SK-N-SH treated with all-trans-retinoic acid at 6 μM for 48 hours (cell line): ENCODE measurements around the gene DEF6.

ENCODE experiments used
- ATAC-seq: fragments of 200-7000 bp; cut with Tn5 transposase; 3 replicates; pipeline ENCODE4 v1.9.1; 2020; ENCODE audit warnings: mild to moderate bottlenecking, moderate library complexity
- ARNTL ChIP-seq: fragments of 450-650 bp; formaldehyde crosslinking; IDR thresholded peaks from 2 replicates; pipeline ENCODE4 v1.5.0; 2020; ENCODE audit warnings: low read depth, mild to moderate bottlenecking, moderate library complexity, borderline replicate concordance
- BACH2 ChIP-seq: fragments of 250-450 bp; sonication (Bioruptor Pico); IDR thresholded peaks from 2 replicates; pipeline ENCODE4 v1.9.0; 2021; ENCODE audit warnings: mild to moderate bottlenecking, borderline replicate concordance
- CSDC2 ChIP-seq: fragments of 250-450 bp; sonication (Bioruptor Pico); IDR thresholded peaks from 2 replicates; pipeline ENCODE4 v1.5.0; 2020; ENCODE audit warnings: mild to moderate bottlenecking, moderate library complexity
- ESRRG ChIP-seq: fragments of 250-450 bp; sonication (Bioruptor Pico); IDR thresholded peaks from 2 replicates; pipeline ENCODE4 v1.6.1; 2021; ENCODE audit warnings: mild to moderate bottlenecking
- GLIS3 ChIP-seq: fragments of 250-450 bp; sonication (Bioruptor Pico); IDR thresholded peaks from 2 replicates; pipeline ENCODE4 v1.5.0; 2020; ENCODE audit warnings: mild to moderate bottlenecking, moderate library complexity
- ISL1 ChIP-seq: fragments of 250-450 bp; sonication (Bioruptor Pico); IDR thresholded peaks from 2 replicates; pipeline ENCODE4 v2.1.2; 2022; ENCODE audit warnings: mild to moderate bottlenecking, moderate library complexity
- OSR1 ChIP-seq: fragments of 250-450 bp; sonication (Bioruptor Pico); IDR thresholded peaks from 2 replicates; pipeline ENCODE4 v1.8.0; 2022; ENCODE audit warnings: moderate library complexity, mild to moderate bottlenecking, inconsistent platforms
- PATZ1 ChIP-seq: fragments of 250-450 bp; sonication (Bioruptor Pico); IDR thresholded peaks from 2 replicates; pipeline ENCODE4 v1.8.0; 2020; ENCODE audit warnings: mild to moderate bottlenecking, moderate library complexity, borderline replicate concordance
- PPARA ChIP-seq: fragments of 250-450 bp; sonication (Bioruptor Pico); IDR thresholded peaks from 2 replicates; pipeline ENCODE4 v1.5.0; 2020; ENCODE audit warnings: mild to moderate bottlenecking, borderline replicate concordance
- RARB ChIP-seq: fragments of 250-450 bp; sonication (Bioruptor Pico); IDR thresholded peaks from 2 replicates; pipeline ENCODE4 v1.8.0; 2021; ENCODE audit warnings: mild to moderate bottlenecking, moderate library complexity
- SNAI2 ChIP-seq: fragments of 250-450 bp; sonication (Bioruptor Pico); IDR thresholded peaks from 2 replicates; pipeline ENCODE4 v1.5.0; 2020; ENCODE audit warnings: mild to moderate bottlenecking, moderate library complexity
- TCF4 ChIP-seq: fragments of 250-450 bp; sonication (Bioruptor Pico); IDR thresholded peaks from 2 replicates; pipeline ENCODE4 v1.8.0; 2021; ENCODE audit warnings: mild to moderate bottlenecking, moderate library complexity, borderline replicate concordance
- TOX ChIP-seq: fragments of 250-450 bp; sonication (Bioruptor Pico); IDR thresholded peaks from 2 replicates; pipeline ENCODE4 v1.8.0; 2021; ENCODE audit warnings: mild to moderate bottlenecking, moderate library complexity, borderline replicate concordance
- ZFP3 ChIP-seq: fragments of 250-450 bp; sonication (Bioruptor Pico); IDR thresholded peaks from 2 replicates; pipeline ENCODE4 v1.5.0; 2020; ENCODE audit warnings: mild to moderate bottlenecking, moderate library complexity
- ZFP30 ChIP-seq: fragments of 450-650 bp; formaldehyde crosslinking; IDR thresholded peaks from 2 replicates; pipeline ENCODE4 v1.5.0; 2022; ENCODE audit warnings: mild to moderate bottlenecking, moderate library complexity
- ZNF565 ChIP-seq: fragments of 450-650 bp; formaldehyde crosslinking; conservative IDR thresholded peaks from 2 replicates; pipeline ENCODE4 v1.5.0; 2020; ENCODE audit warnings: low read depth, mild to moderate bottlenecking, moderate library complexity
- ZNF70 ChIP-seq: fragments of 450-650 bp; formaldehyde crosslinking; IDR thresholded peaks from 2 replicates; pipeline ENCODE4 v1.5.0; 2020; ENCODE audit warnings: mild to moderate bottlenecking, moderate library complexity
- ZNF8 ChIP-seq: fragments of 450-650 bp; formaldehyde crosslinking; IDR thresholded peaks from 2 replicates; pipeline ENCODE4 v1.5.0; 2020; ENCODE audit warnings: mild to moderate bottlenecking, moderate library complexity
- TF ChIP-seq, protein P1 (sequence below): fragments of 250-450 bp; sonication (Bioruptor Pico); IDR thresholded peaks from 2 replicates; pipeline ENCODE4 v1.8.0; 2021; ENCODE audit warnings: low read depth, mild to moderate bottlenecking, moderate library complexity, borderline replicate concordance
- TF ChIP-seq, protein P2 (sequence below): fragments of 250-450 bp; sonication (Bioruptor Pico); IDR thresholded peaks from 2 replicates; pipeline ENCODE4 v1.5.1; 2021; ENCODE audit warnings: mild to moderate bottlenecking, moderate library complexity

The DEF6 gene

DNA sequence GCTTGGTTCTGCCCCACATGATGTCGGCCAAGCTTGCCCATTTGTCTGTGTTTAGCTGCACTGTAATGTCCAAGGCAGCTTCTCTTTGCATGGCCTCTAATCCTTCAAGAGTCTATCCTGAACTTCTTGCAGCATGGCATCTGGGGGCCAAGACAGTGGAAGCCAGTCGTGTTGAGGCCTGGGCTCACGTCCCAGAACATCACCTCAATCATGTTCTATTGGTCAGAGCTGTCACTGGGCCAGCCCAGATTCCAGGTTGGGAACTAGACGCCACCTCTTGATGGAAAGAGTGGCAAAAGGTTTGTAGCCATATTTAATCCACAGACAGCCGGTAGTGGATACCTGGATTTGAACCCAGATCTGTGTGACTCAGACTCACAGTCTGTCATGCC, 70.0 kb downstream of the DEF6 start:
- no peak for ATAC-seq
- TF ChIP-seq SNAI2 (CRISPR knock-in tag): no peak
- TF ChIP-seq PATZ1 (CRISPR knock-in tag): no peak
- no peak for TF ChIP-seq ZNF565
- no peak for TF ChIP-seq PPARA (CRISPR knock-in tag)
- no peak for TF ChIP-seq CSDC2
- TF ChIP-seq ZFP3 (CRISPR knock-in tag): no peak
- no peak for TF ChIP-seq BACH2 (CRISPR knock-in tag)
- no peak for TF ChIP-seq ARNTL (CRISPR knock-in tag)
- no peak for TF ChIP-seq GLIS3
- TF ChIP-seq TCF4 (CRISPR knock-in tag): no peak
- TF ChIP-seq ZNF70 (CRISPR knock-in tag): no peak
- TF ChIP-seq ZFP30 (CRISPR knock-in tag): no peak
- no peak for TF ChIP-seq TOX (CRISPR knock-in tag)
- no peak for TF ChIP-seq ZNF8 (CRISPR knock-in tag)
- TF ChIP-seq RARB (CRISPR knock-in tag): no peak
- no peak for TF ChIP-seq ISL1
- TF ChIP-seq, protein P1, sequence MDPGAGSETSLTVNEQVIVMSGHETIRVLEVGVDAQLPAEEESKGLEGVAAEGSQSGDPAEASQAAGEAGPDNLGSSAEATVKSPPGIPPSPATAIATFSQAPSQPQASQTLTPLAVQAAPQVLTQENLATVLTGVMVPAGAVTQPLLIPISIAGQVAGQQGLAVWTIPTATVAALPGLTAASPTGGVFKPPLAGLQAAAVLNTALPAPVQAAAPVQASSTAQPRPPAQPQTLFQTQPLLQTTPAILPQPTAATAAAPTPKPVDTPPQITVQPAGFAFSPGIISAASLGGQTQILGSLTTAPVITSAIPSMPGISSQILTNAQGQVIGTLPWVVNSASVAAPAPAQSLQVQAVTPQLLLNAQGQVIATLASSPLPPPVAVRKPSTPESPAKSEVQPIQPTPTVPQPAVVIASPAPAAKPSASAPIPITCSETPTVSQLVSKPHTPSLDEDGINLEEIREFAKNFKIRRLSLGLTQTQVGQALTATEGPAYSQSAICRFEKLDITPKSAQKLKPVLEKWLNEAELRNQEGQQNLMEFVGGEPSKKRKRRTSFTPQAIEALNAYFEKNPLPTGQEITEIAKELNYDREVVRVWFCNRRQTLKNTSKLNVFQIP (CRISPR knock-in tag): no peak

DNA sequence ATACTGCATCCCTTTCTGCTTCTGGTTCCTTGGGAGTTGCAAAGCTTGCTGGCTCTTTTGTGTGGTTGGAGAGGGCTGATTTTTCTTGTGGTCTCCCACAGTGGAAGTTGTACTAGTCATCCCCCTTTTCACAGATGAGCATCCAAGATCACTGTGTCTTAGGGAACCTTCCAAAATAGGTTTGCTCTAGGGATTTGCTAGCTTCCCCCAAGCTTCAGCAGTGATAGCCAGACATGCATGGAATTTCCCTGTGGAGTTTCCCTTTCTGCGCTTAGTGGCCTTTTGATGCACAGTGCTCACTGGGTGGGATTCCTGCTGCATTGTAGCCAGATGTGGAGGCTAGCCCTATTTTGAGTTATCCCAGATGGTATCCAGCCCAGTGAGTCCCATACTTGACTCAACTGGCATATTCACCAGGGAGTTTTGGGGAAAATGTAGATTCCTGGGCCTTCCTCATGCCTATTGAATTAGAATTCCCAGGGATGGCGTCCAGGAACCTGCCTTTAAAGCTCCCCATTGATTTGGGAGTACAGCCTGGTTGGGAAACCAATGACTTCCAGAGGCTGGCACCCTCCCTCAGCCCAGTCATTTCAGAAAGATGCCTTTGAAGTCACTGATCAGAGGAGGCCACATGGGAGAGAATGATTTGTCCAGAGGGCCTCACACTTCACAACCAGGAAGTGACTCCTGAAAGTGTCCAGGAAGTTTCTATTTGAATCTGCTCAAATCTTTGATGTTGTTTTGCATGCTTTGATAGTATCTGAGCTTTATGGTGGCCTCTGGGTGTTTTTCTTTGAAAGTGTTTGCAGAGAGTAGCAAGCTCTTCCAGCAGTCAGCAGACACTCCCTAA, 70.6 kb downstream of the DEF6 start:
- ATAC-seq: no peak

GRCh38 chr6:35370124-35370741, 72.6 kb downstream of the DEF6 start:
- TF ChIP-seq PATZ1 (CRISPR knock-in tag) (peak; percentile 51; the same call in 1 of the 2 replicates), ESRRG (CRISPR knock-in tag) (no peak), ISL1 (0 out of 2 replicates have a peak, but pooled peaks have one; percentile 8), BACH2 (CRISPR knock-in tag) (no peak), OSR1 (CRISPR knock-in tag) (no peak)
- peak; percentile 92 for ATAC-seq

More for the DNA sequence above, 70.6 kb downstream of the DEF6 start:
- no peak for TF ChIP-seq PATZ1 (CRISPR knock-in tag)
- TF ChIP-seq, protein P2, sequence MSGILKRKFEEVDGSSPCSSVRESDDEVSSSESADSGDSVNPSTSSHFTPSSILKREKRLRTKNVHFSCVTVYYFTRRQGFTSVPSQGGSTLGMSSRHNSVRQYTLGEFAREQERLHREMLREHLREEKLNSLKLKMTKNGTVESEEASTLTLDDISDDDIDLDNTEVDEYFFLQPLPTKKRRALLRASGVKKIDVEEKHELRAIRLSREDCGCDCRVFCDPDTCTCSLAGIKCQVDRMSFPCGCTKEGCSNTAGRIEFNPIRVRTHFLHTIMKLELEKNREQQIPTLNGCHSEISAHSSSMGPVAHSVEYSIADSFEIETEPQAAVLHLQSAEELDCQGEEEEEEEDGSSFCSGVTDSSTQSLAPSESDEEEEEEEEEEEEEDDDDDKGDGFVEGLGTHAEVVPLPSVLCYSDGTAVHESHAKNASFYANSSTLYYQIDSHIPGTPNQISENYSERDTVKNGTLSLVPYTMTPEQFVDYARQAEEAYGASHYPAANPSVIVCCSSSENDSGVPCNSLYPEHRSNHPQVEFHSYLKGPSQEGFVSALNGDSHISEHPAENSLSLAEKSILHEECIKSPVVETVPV (CRISPR knock-in tag): no peak
- TF ChIP-seq, all 23 proteins: peak for 0
